HepG2 (cell line): ENCODE results near the gene ULK4. TPM values are rescaled to one million over a fixed set of nuclear protein-coding genes. Genes with fewer than 3 reads are reported as not detected.

Experiments
- FOXJ3 ChIP-seq: sonication (generic); formaldehyde crosslinking; IDR thresholded peaks from 2 replicates; pipeline ENCODE4 v1.4.0; 2020; ENCODE audit warnings: missing genetic modification reagents, mild to moderate bottlenecking, borderline replicate concordance
- FOXO1 ChIP-seq: sonication (generic); formaldehyde crosslinking; IDR thresholded peaks from 2 replicates; pipeline ENCODE4 v1.4.0; 2020; ENCODE audit warnings: missing genetic modification reagents
- JUN ChIP-seq: sonication (generic); formaldehyde crosslinking; IDR thresholded peaks from 2 replicates; pipeline ENCODE4 v1.4.0; 2020; ENCODE audit warnings: mild to moderate bottlenecking, missing genetic modification reagents
- NFYB ChIP-seq: sonication (generic); formaldehyde crosslinking; IDR thresholded peaks from 2 replicates; pipeline ENCODE4 v1.4.0; 2020; ENCODE audit warnings: missing genetic modification reagents
- RBAK ChIP-seq: sonication (generic); formaldehyde crosslinking; IDR thresholded peaks from 2 replicates; pipeline ENCODE4 v1.5.1; 2020; ENCODE audit warnings: mild to moderate bottlenecking, missing genetic modification reagents
- ZBTB38 ChIP-seq: sonication (generic); formaldehyde crosslinking; IDR thresholded peaks from 2 replicates; pipeline ENCODE4 v1.5.1; 2020; ENCODE audit warnings: mild to moderate bottlenecking, missing genetic modification reagents
- ZFY ChIP-seq: sonication (generic); formaldehyde crosslinking; IDR thresholded peaks from 2 replicates; pipeline ENCODE4 v1.4.0; 2020; ENCODE audit warnings: missing genetic modification reagents
- ZNF260 ChIP-seq: sonication (generic); formaldehyde crosslinking; IDR thresholded peaks from 2 replicates; pipeline ENCODE4 v1.4.0; 2020; ENCODE audit warnings: missing genetic modification reagents, low read depth, mild to moderate bottlenecking, borderline replicate concordance
- ZZZ3 ChIP-seq: sonication (generic); formaldehyde crosslinking; IDR thresholded peaks from 2 replicates; pipeline ENCODE4 v1.4.0; 2020; ENCODE audit warnings: missing genetic modification reagents, mild to moderate bottlenecking, borderline replicate concordance
- polyA plus RNA-seq, 8 experiments: library from polyadenylated mRNA; depleted of rRNA in 3 of 8; stranded (reverse) in 7 of 8; unstranded in 1 of 8; fragments of >200 nt; fragmentation: Illumina TruSeq in 4 of 8; extraction: Trizol in 4 of 8; gene quantifications; 2 replicates each; pipeline versions ENCODE4 v1.2.1 to v1.2.3, GENCODE V29; 2011 to 2016; ENCODE audit warnings: low read depth in 4 of 8, missing spikeins in 1 of 8, mixed read lengths in 1 of 8; ENCODE audit not compliant: insufficient read depth in 1 of 8
- total RNA-seq, 5 experiments: library from RNA; depleted of rRNA; stranded (reverse); fragments of >200 nt; fragmentation: Illumina TruSeq; extraction: Trizol; gene quantifications; 2 replicates each; pipeline ENCODE4 v1.2.3, GENCODE V29; 2016; ENCODE audit warnings: low read depth in 1 of 5
- TF ChIP-seq, protein P1 (sequence below), 2 experiments: IDR thresholded peaks; 2 replicates each; pipeline ENCODE4 v1.6.1; 2011 to 2012; ENCODE audit warnings: low read length in 2 of 2, borderline replicate concordance in 1 of 2, low read depth in 1 of 2, mild to moderate bottlenecking in 1 of 2, moderate library complexity in 1 of 2
- TF ChIP-seq, protein P2 (sequence below): sonication (generic); formaldehyde crosslinking; IDR thresholded peaks from 2 replicates; pipeline ENCODE4 v1.5.0; 2020; ENCODE audit warnings: missing genetic modification reagents
- TF ChIP-seq, protein P3 (sequence below): sonication (generic); formaldehyde crosslinking; IDR thresholded peaks from 2 replicates; pipeline ENCODE4 v1.5.1; 2020; ENCODE audit warnings: missing genetic modification reagents, mild to moderate bottlenecking, borderline replicate concordance

ULK4 gene
- total and polyA plus RNA-seq, 2 of the 13 experiments (the other 11 are each of a cell fraction or from before 2014, with no cell fraction given), result 6.7 to 11.8 TPM

DNA sequence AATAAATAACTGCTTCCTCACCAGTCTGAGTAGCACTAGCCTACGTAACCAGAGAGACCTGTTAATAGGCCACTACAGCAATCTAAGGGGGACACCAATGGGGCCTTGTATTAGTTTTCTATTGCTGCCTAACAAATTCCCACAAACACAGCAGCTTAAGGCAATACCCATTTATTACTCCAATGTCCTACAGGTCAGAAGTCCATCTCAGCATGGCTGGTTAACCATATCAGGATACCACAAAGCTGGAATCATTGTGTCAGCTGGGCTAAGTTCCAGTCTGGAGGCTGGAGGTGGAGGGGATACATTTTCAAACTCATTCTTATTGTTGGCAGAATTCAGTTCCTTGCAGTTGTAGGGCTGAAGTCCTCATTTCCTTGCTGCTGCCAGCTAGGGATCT, 331.9 kb downstream of the ULK4 start (continued):
- TF ChIP-seq, protein P1, sequence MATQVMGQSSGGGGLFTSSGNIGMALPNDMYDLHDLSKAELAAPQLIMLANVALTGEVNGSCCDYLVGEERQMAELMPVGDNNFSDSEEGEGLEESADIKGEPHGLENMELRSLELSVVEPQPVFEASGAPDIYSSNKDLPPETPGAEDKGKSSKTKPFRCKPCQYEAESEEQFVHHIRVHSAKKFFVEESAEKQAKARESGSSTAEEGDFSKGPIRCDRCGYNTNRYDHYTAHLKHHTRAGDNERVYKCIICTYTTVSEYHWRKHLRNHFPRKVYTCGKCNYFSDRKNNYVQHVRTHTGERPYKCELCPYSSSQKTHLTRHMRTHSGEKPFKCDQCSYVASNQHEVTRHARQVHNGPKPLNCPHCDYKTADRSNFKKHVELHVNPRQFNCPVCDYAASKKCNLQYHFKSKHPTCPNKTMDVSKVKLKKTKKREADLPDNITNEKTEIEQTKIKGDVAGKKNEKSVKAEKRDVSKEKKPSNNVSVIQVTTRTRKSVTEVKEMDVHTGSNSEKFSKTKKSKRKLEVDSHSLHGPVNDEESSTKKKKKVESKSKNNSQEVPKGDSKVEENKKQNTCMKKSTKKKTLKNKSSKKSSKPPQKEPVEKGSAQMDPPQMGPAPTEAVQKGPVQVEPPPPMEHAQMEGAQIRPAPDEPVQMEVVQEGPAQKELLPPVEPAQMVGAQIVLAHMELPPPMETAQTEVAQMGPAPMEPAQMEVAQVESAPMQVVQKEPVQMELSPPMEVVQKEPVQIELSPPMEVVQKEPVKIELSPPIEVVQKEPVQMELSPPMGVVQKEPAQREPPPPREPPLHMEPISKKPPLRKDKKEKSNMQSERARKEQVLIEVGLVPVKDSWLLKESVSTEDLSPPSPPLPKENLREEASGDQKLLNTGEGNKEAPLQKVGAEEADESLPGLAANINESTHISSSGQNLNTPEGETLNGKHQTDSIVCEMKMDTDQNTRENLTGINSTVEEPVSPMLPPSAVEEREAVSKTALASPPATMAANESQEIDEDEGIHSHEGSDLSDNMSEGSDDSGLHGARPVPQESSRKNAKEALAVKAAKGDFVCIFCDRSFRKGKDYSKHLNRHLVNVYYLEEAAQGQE (IDR thresholded peaks at IDR 0.05; ENCODE audit: borderline replicate concordance in 1 of 2, low read depth in 1 of 2, low read length in 2 of 2), result no peak
- TF ChIP-seq, protein P2, sequence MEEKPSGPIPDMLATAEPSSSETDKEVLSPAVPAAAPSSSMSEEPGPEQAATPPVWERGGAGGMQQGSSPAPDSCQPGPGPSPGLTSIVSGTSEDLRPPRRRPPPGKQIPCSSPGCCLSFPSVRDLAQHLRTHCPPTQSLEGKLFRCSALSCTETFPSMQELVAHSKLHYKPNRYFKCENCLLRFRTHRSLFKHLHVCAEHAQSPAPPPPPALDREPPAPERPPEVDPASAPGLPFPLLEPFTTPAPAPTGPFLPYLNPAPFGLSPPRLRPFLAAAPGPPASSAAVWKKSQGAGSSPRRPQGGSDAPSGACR (CRISPR knock-in tag), result no peak
- no peak for TF ChIP-seq RBAK
- no peak for TF ChIP-seq ZNF260 (CRISPR knock-in tag)
- no peak for TF ChIP-seq JUN (CRISPR knock-in tag)
- TF ChIP-seq ZBTB38, result no peak
- TF ChIP-seq ZFY (CRISPR knock-in tag), result no peak
- no peak for TF ChIP-seq ZZZ3 (CRISPR knock-in tag)
- no peak for TF ChIP-seq FOXJ3 (CRISPR knock-in tag)
- TF ChIP-seq FOXO1, result no peak
- TF ChIP-seq, protein P3, sequence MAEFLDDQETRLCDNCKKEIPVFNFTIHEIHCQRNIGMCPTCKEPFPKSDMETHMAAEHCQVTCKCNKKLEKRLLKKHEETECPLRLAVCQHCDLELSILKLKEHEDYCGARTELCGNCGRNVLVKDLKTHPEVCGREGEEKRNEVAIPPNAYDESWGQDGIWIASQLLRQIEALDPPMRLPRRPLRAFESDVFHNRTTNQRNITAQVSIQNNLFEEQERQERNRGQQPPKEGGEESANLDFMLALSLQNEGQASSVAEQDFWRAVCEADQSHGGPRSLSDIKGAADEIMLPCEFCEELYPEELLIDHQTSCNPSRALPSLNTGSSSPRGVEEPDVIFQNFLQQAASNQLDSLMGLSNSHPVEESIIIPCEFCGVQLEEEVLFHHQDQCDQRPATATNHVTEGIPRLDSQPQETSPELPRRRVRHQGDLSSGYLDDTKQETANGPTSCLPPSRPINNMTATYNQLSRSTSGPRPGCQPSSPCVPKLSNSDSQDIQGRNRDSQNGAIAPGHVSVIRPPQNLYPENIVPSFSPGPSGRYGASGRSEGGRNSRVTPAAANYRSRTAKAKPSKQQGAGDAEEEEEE (CRISPR knock-in tag), result no peak
- no peak for TF ChIP-seq NFYB (CRISPR knock-in tag)
- TF ChIP-seq, all 625 proteins: peak for 0
